ENCODE data around the gene PTPN4.

PTPN4 gene

DNA sequence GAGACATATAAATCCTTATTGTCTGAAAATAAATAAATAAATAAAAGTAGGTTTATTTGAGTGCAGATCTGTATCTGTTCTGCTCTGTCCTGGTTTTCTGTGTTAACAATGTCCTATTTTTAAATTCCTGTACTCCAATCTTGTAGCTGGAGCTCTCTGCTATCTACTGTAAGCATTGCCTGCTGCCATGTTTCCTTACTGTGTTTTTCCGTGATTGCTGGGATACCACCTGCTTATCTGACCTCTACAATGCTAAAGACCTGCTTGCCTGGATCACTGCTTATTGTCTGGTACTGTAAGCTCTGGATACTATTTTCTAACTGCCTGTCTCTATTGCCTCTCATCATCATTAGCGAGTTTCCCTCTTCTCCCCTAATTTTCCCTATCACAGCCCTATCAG is 11.6 kb downstream of the PTPN4 start:
- Histone ChIP-seq H3K79me1 (ENCODE audit: low read length) (no peaks in the 10 kb centered on the region), H3K23ac (ENCODE audit: low read length) (no peak overlapping the region), H3K79me2 (ENCODE audit: control insufficient read depth, insufficient read depth, low read length, poor library complexity) (no peaks in the 10 kb centered on the region), H4K8ac (ENCODE audit: low read depth, low read length) (no peak overlapping the region), H3K4me3 (ENCODE audit: low read depth, low read length) (no peak overlapping the region), H2BK120ac (ENCODE audit: insufficient read depth, low read length, poor library complexity) (no peak overlapping the region), H3K4me1 (ENCODE audit: control insufficient read depth in 1 of 2, insufficient read depth in 2 of 2, low read length in 2 of 2) (no peaks in the 10 kb centered on the region), H2BK5ac (ENCODE audit: low read depth, low read length, poor library complexity) (no peak overlapping the region), H2BK12ac (ENCODE audit: low read length) (no peak overlapping the region), H3K18ac (ENCODE audit: low read length) (no peak overlapping the region), H3K27me3 (ENCODE audit: insufficient read depth, low read length) (no peaks in the 10 kb centered on the region), H4K12ac (ENCODE audit: low read depth, low read length) (no peak overlapping the region), H2AFZ (ENCODE audit: insufficient read depth, low read length, poor library complexity) (no peak overlapping the region), H3K36me3 (ENCODE audit: control insufficient read depth in 1 of 2, insufficient read depth in 2 of 2, low read length in 2 of 2) (no peaks in the 10 kb centered on the region), H2AK5ac (ENCODE audit: low read length) (no peak overlapping the region), H3K4me2 (ENCODE audit: low read length) (no peak overlapping the region), H3K4ac (ENCODE audit: low read depth, low read length) (no peak overlapping the region), H3K14ac (ENCODE audit: low read length) (no peak overlapping the region), H3K9me3 (ENCODE audit: insufficient read depth, low read depth, low read length) (no peaks in the 10 kb centered on the region), H4K91ac (ENCODE audit: low read depth, low read length) (no peak overlapping the region), H3K27ac (ENCODE audit: low read depth, low read length) (no peak overlapping the region), H3K9ac (ENCODE audit: low read length) (no peak overlapping the region)
- no CpG with 5 or more reads among the region's 2 CpGs for WGBS (ENCODE audit: extremely low coverage, insufficient coverage, insufficient read length)
- no peak for DNase-seq

GRCh38 chr2:119772128-119772527 is 12.4 kb downstream of the PTPN4 start:
- Histone ChIP-seq H3K27ac (ENCODE audit: low read depth, low read length) (no peak overlapping the region), H3K4me3 (ENCODE audit: low read depth, low read length) (no peak overlapping the region), H4K12ac (ENCODE audit: low read depth, low read length) (no peak overlapping the region), H4K91ac (ENCODE audit: low read depth, low read length) (no peak overlapping the region), H3K23ac (ENCODE audit: low read length) (no peak overlapping the region), H3K9me3 (ENCODE audit: insufficient read depth, low read depth, low read length) (no peaks in the 10 kb centered on the region), H3K79me2 (ENCODE audit: control insufficient read depth, insufficient read depth, low read length, poor library complexity) (no peaks in the 10 kb centered on the region), H2BK12ac (ENCODE audit: low read length) (no peak overlapping the region), H3K9ac (ENCODE audit: low read length) (no peak overlapping the region), H2AFZ (ENCODE audit: insufficient read depth, low read length, poor library complexity) (no peak overlapping the region), H3K4me2 (ENCODE audit: low read length) (no peak overlapping the region), H2BK5ac (ENCODE audit: low read depth, low read length, poor library complexity) (no peak overlapping the region), H4K8ac (ENCODE audit: low read depth, low read length) (no peak overlapping the region), H2AK5ac (ENCODE audit: low read length) (no peak overlapping the region), H3K14ac (ENCODE audit: low read length) (no peak overlapping the region), H3K79me1 (ENCODE audit: low read length) (no peaks in the 10 kb centered on the region), H2BK120ac (ENCODE audit: insufficient read depth, low read length, poor library complexity) (no peak overlapping the region), H3K4ac (ENCODE audit: low read depth, low read length) (no peak overlapping the region), H3K36me3 (ENCODE audit: control insufficient read depth in 1 of 2, insufficient read depth in 2 of 2, low read length in 2 of 2) (no peaks in the 10 kb centered on the region), H3K27me3 (ENCODE audit: insufficient read depth, low read length) (no peaks in the 10 kb centered on the region), H3K4me1 (ENCODE audit: control insufficient read depth in 1 of 2, insufficient read depth in 2 of 2, low read length in 2 of 2) (no peaks in the 10 kb centered on the region), H3K18ac (ENCODE audit: low read length) (no peak overlapping the region)
- no CpG with 5 or more reads among the region's 2 CpGs for WGBS (ENCODE audit: extremely low coverage, insufficient coverage, insufficient read length)
- DNase-seq = no peak

GRCh38 chr2:119772767-119773166 is 13.0 kb downstream of the PTPN4 start:
- Histone ChIP-seq H3K36me3 (ENCODE audit: control insufficient read depth in 1 of 2, insufficient read depth in 2 of 2, low read length in 2 of 2) (no peaks in the 10 kb centered on the region), H3K79me1 (ENCODE audit: low read length) (no peaks in the 10 kb centered on the region), H2BK5ac (ENCODE audit: low read depth, low read length, poor library complexity) (no peak overlapping the region), H3K14ac (ENCODE audit: low read length) (no peak overlapping the region), H3K27ac (ENCODE audit: low read depth, low read length) (no peak overlapping the region), H3K79me2 (ENCODE audit: control insufficient read depth, insufficient read depth, low read length, poor library complexity) (no peaks in the 10 kb centered on the region), H3K27me3 (ENCODE audit: insufficient read depth, low read length) (no peaks in the 10 kb centered on the region), H4K8ac (ENCODE audit: low read depth, low read length) (no peak overlapping the region), H3K4me2 (ENCODE audit: low read length) (no peak overlapping the region), H2BK12ac (ENCODE audit: low read length) (no peak overlapping the region), H3K9me3 (ENCODE audit: insufficient read depth, low read depth, low read length) (no peaks in the 10 kb centered on the region), H3K4ac (ENCODE audit: low read depth, low read length) (no peak overlapping the region), H2AFZ (ENCODE audit: insufficient read depth, low read length, poor library complexity) (no peak overlapping the region), H3K4me3 (ENCODE audit: low read depth, low read length) (no peak overlapping the region), H2AK5ac (ENCODE audit: low read length) (no peak overlapping the region), H3K18ac (ENCODE audit: low read length) (no peak overlapping the region), H3K4me1 (ENCODE audit: control insufficient read depth in 1 of 2, insufficient read depth in 2 of 2, low read length in 2 of 2) (no peaks in the 10 kb centered on the region), H3K23ac (ENCODE audit: low read length) (no peak overlapping the region), H4K12ac (ENCODE audit: low read depth, low read length) (no peak overlapping the region), H4K91ac (ENCODE audit: low read depth, low read length) (no peak overlapping the region), H2BK120ac (ENCODE audit: insufficient read depth, low read length, poor library complexity) (no peak overlapping the region), H3K9ac (ENCODE audit: low read length) (no peak overlapping the region)
- WGBS (ENCODE audit: extremely low coverage, insufficient coverage, insufficient read length) = no CpG with 5 or more reads among the region's 4 CpGs
- no peak for DNase-seq

DNA sequence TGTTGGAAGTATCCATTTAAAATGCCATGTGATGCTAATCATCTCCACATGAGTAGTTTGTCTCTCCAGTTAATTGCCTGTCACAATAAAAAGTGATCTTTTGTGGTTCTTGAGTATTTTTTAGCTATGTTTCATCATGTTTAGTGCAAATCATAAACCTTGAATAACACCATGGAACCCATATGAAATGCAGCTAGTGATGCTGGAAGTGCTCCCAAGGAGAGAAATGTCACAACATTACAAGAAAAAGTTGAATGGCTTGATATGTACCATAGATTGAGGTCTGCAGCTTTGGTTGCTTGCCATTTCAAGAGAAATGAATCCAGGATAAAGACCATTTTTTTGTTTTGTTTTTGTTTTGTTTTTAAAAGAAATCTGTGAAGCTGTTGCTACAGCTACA is 14.3 kb downstream of the PTPN4 start:
- Histone ChIP-seq H3K14ac (ENCODE audit: low read length) (no peak overlapping the region), H3K4me1 (ENCODE audit: control insufficient read depth in 1 of 2, insufficient read depth in 2 of 2, low read length in 2 of 2) (no peaks in the 10 kb centered on the region), H3K9ac (ENCODE audit: low read length) (no peak overlapping the region), H3K27ac (ENCODE audit: low read depth, low read length) (no peak overlapping the region), H4K12ac (ENCODE audit: low read depth, low read length) (no peak overlapping the region), H3K27me3 (ENCODE audit: insufficient read depth, low read length) (no peaks in the 10 kb centered on the region), H2BK120ac (ENCODE audit: insufficient read depth, low read length, poor library complexity) (no peak overlapping the region), H3K79me1 (ENCODE audit: low read length) (no peaks in the 10 kb centered on the region), H2AK5ac (ENCODE audit: low read length) (no peak overlapping the region), H3K23ac (ENCODE audit: low read length) (no peak overlapping the region), H2BK12ac (ENCODE audit: low read length) (no peak overlapping the region), H3K18ac (ENCODE audit: low read length) (no peak overlapping the region), H4K8ac (ENCODE audit: low read depth, low read length) (no peak overlapping the region), H3K9me3 (ENCODE audit: insufficient read depth, low read depth, low read length) (no peaks in the 10 kb centered on the region), H2AFZ (ENCODE audit: insufficient read depth, low read length, poor library complexity) (no peak overlapping the region), H4K91ac (ENCODE audit: low read depth, low read length) (no peak overlapping the region), H3K79me2 (ENCODE audit: control insufficient read depth, insufficient read depth, low read length, poor library complexity) (no peaks in the 10 kb centered on the region), H3K4ac (ENCODE audit: low read depth, low read length) (no peak overlapping the region), H3K4me2 (ENCODE audit: low read length) (no peak overlapping the region), H3K4me3 (ENCODE audit: low read depth, low read length) (no peak overlapping the region), H2BK5ac (ENCODE audit: low read depth, low read length, poor library complexity) (no peak overlapping the region), H3K36me3 (ENCODE audit: control insufficient read depth in 1 of 2, insufficient read depth in 2 of 2, low read length in 2 of 2) (no peaks in the 10 kb centered on the region)
- DNase-seq = no peak

- no peaks in the 10 kb centered on the region for H3K27me3 ChIP-seq (ENCODE audit: insufficient read depth, low read length)
- no peak overlapping the region for H3K23ac ChIP-seq (ENCODE audit: low read length)
- no peak overlapping the region for H3K4me3 ChIP-seq (ENCODE audit: low read depth, low read length)
- H3K4ac ChIP-seq (ENCODE audit: low read depth, low read length) = no peak overlapping the region
- H2BK5ac ChIP-seq (ENCODE audit: low read depth, low read length, poor library complexity) = no peak overlapping the region
- H4K12ac ChIP-seq (ENCODE audit: low read depth, low read length) = no peak overlapping the region
- H4K8ac ChIP-seq (ENCODE audit: low read depth, low read length) = no peak overlapping the region
- H2BK120ac ChIP-seq (ENCODE audit: insufficient read depth, low read length, poor library complexity) = no peak overlapping the region
- WGBS (ENCODE audit: extremely low coverage, insufficient coverage, insufficient read length) = no CpG with 5 or more reads among the region's 6 CpGs
- no peak overlapping the region for H3K4me2 ChIP-seq (ENCODE audit: low read length)
- no peaks in the 10 kb centered on the region for H3K9me3 ChIP-seq (ENCODE audit: insufficient read depth, low read depth, low read length)
- no peaks in the 10 kb centered on the region for H3K36me3 ChIP-seq (ENCODE audit: control insufficient read depth in 1 of 2, insufficient read depth in 2 of 2, low read length in 2 of 2)
- no peak overlapping the region for H3K27ac ChIP-seq (ENCODE audit: low read depth, low read length)
- H3K79me2 ChIP-seq (ENCODE audit: control insufficient read depth, insufficient read depth, low read length, poor library complexity) = no peaks in the 10 kb centered on the region
- no peak overlapping the region for H2AFZ ChIP-seq (ENCODE audit: insufficient read depth, low read length, poor library complexity)
- H3K79me1 ChIP-seq (ENCODE audit: low read length) = no peaks in the 10 kb centered on the region
- no peak overlapping the region for H2AK5ac ChIP-seq (ENCODE audit: low read length)
- H3K9ac ChIP-seq (ENCODE audit: low read length) = no peak overlapping the region
- H2BK12ac ChIP-seq (ENCODE audit: low read length) = no peak overlapping the region
- no peak overlapping the region for H3K18ac ChIP-seq (ENCODE audit: low read length)
- H3K14ac ChIP-seq (ENCODE audit: low read length) = no peak overlapping the region
- H4K91ac ChIP-seq (ENCODE audit: low read depth, low read length) = no peak overlapping the region
- no peak for DNase-seq
- H3K4me1 ChIP-seq (ENCODE audit: control insufficient read depth in 1 of 2, insufficient read depth in 2 of 2, low read length in 2 of 2) = no peaks in the 10 kb centered on the region
These were observed 15.4 kb downstream of the PTPN4 start for GRCh38 chr2:119775102-119775501.

All from trophoblast cell (in vitro differentiated cells and primary cell).